ENCODE data around the gene MBOAT2.

- no peak for TF ChIP-seq CTCF (IDR thresholded peaks at IDR 0.05)
- TF ChIP-seq POLR2AphosphoS5 (IDR thresholded peaks at IDR 0.05): no peak
Observed at GRCh38 chr2:8855010-8855409, 148.5 kb downstream of the MBOAT2 start.
